ENCODE measurements around the gene COPG2. TPM values are rescaled to one million over a fixed set of nuclear protein-coding genes. Genes with fewer than 3 reads are reported as not detected.

COPG2 gene
- total and polyA plus RNA-seq, 2 of the 13 experiments (the other 11 are each of a cell fraction or from before 2014, with no cell fraction given): 14.1 to 17.7 TPM

- Histone ChIP-seq H3K9me3 (ENCODE audit: low read length) (peaks cover 4% of the 10 kb centered on the region; the same call in 1 of the 2 replicates), H3K4me2 (ENCODE audit: low read depth, low read length) (no peak overlapping the region), H2AFZ (ENCODE audit: low read length) (no peak overlapping the region), H3K27me3 (ENCODE audit: control insufficient read depth in 1 of 2, insufficient read depth in 2 of 2, low read length in 2 of 2) (peaks cover 0 to 15% of the 10 kb centered on the region in 2 experiments; a peak in 1 of 5 replicates), H3K27ac (ENCODE audit: extremely low read length, insufficient read depth, low read length) (no peak overlapping the region), H3K9ac (ENCODE audit: insufficient read depth, low read depth, low read length) (no peak overlapping the region), H4K20me1 (ENCODE audit: insufficient read depth, low read length) (no peaks in the 10 kb centered on the region), H3K4me3 (replicated peaks in 1 of 3; ENCODE audit: insufficient read depth in 1 of 3, low read depth in 2 of 3, low read length in 3 of 3) (no peak overlapping the region), H3K79me2 (ENCODE audit: insufficient read depth, low read length) (no peaks in the 10 kb centered on the region), H3K4me1 (ENCODE audit: insufficient read depth, low read length) (no peaks in the 10 kb centered on the region), H3K36me3 (replicated peaks in 1 of 2; ENCODE audit: control insufficient read depth in 1 of 2, insufficient read depth in 2 of 2, low read length in 2 of 2) (no peaks in the 10 kb centered on the region)
- CTCF ChIA-PET (ENCODE audit: low intra/inter-chr PET ratio, low total read pairs): no interaction called here
- TF ChIP-seq, protein P1, sequence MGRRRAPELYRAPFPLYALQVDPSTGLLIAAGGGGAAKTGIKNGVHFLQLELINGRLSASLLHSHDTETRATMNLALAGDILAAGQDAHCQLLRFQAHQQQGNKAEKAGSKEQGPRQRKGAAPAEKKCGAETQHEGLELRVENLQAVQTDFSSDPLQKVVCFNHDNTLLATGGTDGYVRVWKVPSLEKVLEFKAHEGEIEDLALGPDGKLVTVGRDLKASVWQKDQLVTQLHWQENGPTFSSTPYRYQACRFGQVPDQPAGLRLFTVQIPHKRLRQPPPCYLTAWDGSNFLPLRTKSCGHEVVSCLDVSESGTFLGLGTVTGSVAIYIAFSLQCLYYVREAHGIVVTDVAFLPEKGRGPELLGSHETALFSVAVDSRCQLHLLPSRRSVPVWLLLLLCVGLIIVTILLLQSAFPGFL (CRISPR knock-in tag; IDR thresholded peaks at IDR 0.05): no peak
- TF ChIP-seq TFDP2 (CRISPR knock-in tag; IDR thresholded peaks at IDR 0.05) (no peak), RBAK (CRISPR knock-in tag; IDR thresholded peaks at IDR 0.05) (no peak), SMYD3 (CRISPR knock-in tag; IDR thresholded peaks at IDR 0.05) (no peak), ZSCAN9 (CRISPR knock-in tag; IDR thresholded peaks at IDR 0.05; ENCODE audit: borderline replicate concordance) (no peak)
- no peak for ATAC-seq
- in situ Hi-C loops (cut with HindIII; ENCODE audit: extremely low pct_ligation_motif_present, low pct_unique_long_range_greater_than_20kb) (no loop called here), intact Hi-C loops (cut with micrococcal nuclease; ENCODE audit: unreplicated experiment) (no loop called here)
- under 1% methylated on average over 7 of the region's 7 CpGs for WGBS (ENCODE audit: low lambda C conversion rate)
- BruUV-seq (replicated peaks): no TSS peak
- POLR2A ChIA-PET: no interaction called here
- FAIRE-seq: no peak
- DNase-seq (ENCODE audit: low spot score): no peak
Observed at GRCh38 chr7:130475776-130476175, 192.8 kb downstream of the COPG2 start.

- Histone ChIP-seq H3K4me3 (replicated peaks in 1 of 3; ENCODE audit: insufficient read depth in 1 of 3, low read depth in 2 of 3, low read length in 3 of 3) (no peak overlapping the region), H2AFZ (ENCODE audit: low read length) (no peak overlapping the region), H3K27me3 (ENCODE audit: control insufficient read depth in 1 of 2, insufficient read depth in 2 of 2, low read length in 2 of 2) (peaks cover 0 to 15% of the 10 kb centered on the region in 2 experiments; a peak in 1 of 5 replicates), H3K4me1 (ENCODE audit: insufficient read depth, low read length) (no peaks in the 10 kb centered on the region), H3K9ac (ENCODE audit: insufficient read depth, low read depth, low read length) (no peak overlapping the region), H3K9me3 (ENCODE audit: low read length) (peaks cover 4% of the 10 kb centered on the region; the same call in 1 of the 2 replicates), H3K79me2 (ENCODE audit: insufficient read depth, low read length) (no peaks in the 10 kb centered on the region), H3K36me3 (replicated peaks in 1 of 2; ENCODE audit: control insufficient read depth in 1 of 2, insufficient read depth in 2 of 2, low read length in 2 of 2) (no peaks in the 10 kb centered on the region), H3K4me2 (ENCODE audit: low read depth, low read length) (no peak overlapping the region), H3K27ac (ENCODE audit: extremely low read length, insufficient read depth, low read length) (no peak overlapping the region), H4K20me1 (ENCODE audit: insufficient read depth, low read length) (no peaks in the 10 kb centered on the region)
- ATAC-seq (no peak), DNase-seq (ENCODE audit: low spot score) (no peak), FAIRE-seq (no peak)
- BruUV-seq (replicated peaks): no TSS peak
- CTCF ChIA-PET (ENCODE audit: low intra/inter-chr PET ratio, low total read pairs): no interaction called here
- TF ChIP-seq, protein P2, sequence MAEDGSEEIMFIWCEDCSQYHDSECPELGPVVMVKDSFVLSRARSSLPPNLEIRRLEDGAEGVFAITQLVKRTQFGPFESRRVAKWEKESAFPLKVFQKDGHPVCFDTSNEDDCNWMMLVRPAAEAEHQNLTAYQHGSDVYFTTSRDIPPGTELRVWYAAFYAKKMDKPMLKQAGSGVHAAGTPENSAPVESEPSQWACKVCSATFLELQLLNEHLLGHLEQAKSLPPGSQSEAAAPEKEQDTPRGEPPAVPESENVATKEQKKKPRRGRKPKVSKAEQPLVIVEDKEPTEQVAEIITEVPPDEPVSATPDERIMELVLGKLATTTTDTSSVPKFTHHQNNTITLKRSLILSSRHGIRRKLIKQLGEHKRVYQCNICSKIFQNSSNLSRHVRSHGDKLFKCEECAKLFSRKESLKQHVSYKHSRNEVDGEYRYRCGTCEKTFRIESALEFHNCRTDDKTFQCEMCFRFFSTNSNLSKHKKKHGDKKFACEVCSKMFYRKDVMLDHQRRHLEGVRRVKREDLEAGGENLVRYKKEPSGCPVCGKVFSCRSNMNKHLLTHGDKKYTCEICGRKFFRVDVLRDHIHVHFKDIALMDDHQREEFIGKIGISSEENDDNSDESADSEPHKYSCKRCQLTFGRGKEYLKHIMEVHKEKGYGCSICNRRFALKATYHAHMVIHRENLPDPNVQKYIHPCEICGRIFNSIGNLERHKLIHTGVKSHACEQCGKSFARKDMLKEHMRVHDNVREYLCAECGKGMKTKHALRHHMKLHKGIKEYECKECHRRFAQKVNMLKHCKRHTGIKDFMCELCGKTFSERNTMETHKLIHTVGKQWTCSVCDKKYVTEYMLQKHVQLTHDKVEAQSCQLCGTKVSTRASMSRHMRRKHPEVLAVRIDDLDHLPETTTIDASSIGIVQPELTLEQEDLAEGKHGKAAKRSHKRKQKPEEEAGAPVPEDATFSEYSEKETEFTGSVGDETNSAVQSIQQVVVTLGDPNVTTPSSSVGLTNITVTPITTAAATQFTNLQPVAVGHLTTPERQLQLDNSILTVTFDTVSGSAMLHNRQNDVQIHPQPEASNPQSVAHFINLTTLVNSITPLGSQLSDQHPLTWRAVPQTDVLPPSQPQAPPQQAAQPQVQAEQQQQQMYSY (CRISPR knock-in tag; IDR thresholded peaks at IDR 0.05): no peak
- 33% methylated on average over 4 of the region's 4 CpGs for WGBS (ENCODE audit: low lambda C conversion rate)
- POLR2A ChIA-PET: no interaction called here
- in situ Hi-C loops (cut with HindIII; ENCODE audit: extremely low pct_ligation_motif_present, low pct_unique_long_range_greater_than_20kb) (no loop called here), intact Hi-C loops (cut with micrococcal nuclease; ENCODE audit: unreplicated experiment) (no loop called here)
Observed at GRCh38 chr7:130473876-130474275, 194.7 kb downstream of the COPG2 start.
